ENCODE results near the gene RPL29.

- TF ChIP-seq TAF1 (IDR thresholded peaks at IDR 0.05; ENCODE audit: low read depth, low read length) (no peak), RBBP5 (IDR thresholded peaks at IDR 0.05; ENCODE audit: borderline replicate concordance, low read depth, low read length) (no peak), POLR2A (IDR thresholded peaks at IDR 0.05; ENCODE audit: control extremely low read depth in 1 of 2, low read depth in 2 of 2, low read length in 2 of 2) (no peak), RAD21 (IDR thresholded peaks at IDR 0.05 in 1 of 2, conservative IDR thresholded peaks at IDR 0.05 in 1 of 2; ENCODE audit: low read depth in 2 of 2, low read length in 2 of 2) (no peak), EGR1 (IDR thresholded peaks at IDR 0.05; ENCODE audit: borderline replicate concordance, low read depth, low read length) (no peak), TAF7 (optimal IDR thresholded peaks at IDR 0.05; ENCODE audit: borderline replicate concordance, low read depth, low read length) (no peak)
Observed at GRCh38 chr3:52018319-52019000, 22.8 kb upstream of the RPL29 start.
